ENCODE measurements around the gene DSTYK.

DNA sequence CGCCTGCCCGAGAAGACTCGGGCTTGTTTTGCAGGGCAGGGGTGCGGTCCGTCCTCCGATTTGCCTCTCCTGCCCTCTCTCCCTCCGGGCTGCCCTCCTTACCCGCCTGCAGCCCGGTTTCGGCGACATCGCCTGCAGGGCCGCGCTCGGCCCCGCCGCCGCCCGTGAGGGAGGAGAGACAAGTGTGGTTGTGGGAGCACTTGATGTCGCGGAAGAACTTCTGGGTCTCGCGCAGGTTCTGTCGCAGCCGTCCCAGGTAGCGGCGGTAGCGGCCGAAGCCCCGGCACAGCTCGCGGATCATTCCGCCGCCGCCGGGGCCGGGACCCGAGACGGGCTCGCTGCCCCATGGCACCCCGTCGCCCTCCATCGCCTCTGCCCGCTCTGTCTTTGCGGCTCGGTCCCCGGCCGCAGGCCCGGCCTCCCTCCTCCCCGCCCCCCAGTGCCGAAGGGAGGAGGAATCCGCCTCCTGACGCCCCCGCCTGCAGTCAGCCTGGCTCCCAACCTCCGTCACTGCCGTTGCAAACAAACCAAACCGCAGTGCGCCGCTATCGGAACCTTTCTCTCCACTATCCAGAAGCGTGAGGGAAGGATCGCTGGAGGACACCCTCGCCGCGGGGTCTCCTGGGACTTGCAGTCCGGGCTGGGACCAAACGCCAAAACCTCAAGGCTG lies at the start of gene DSTYK:
- TF ChIP-seq SIN3A (IDR thresholded peaks at IDR 0.05; ENCODE audit: borderline replicate concordance, low read depth, low read length) (0 out of 2 replicates have a peak, but pooled peaks have one; percentile 69), EZH2phosphoT487 (IDR thresholded peaks at IDR 0.05; ENCODE audit: borderline replicate concordance, low read depth) (no peak), SMC3 (IDR thresholded peaks at IDR 0.05; ENCODE audit: low read depth, low read length) (no peak), TEAD4 (IDR thresholded peaks at IDR 0.05; ENCODE audit: borderline replicate concordance, insufficient read depth) (peak; percentile 49; the same call in 1 of the 2 replicates), RFX5 (IDR thresholded peaks at IDR 0.05; ENCODE audit: low read length) (no peak)
- TF ChIP-seq, protein P1, sequence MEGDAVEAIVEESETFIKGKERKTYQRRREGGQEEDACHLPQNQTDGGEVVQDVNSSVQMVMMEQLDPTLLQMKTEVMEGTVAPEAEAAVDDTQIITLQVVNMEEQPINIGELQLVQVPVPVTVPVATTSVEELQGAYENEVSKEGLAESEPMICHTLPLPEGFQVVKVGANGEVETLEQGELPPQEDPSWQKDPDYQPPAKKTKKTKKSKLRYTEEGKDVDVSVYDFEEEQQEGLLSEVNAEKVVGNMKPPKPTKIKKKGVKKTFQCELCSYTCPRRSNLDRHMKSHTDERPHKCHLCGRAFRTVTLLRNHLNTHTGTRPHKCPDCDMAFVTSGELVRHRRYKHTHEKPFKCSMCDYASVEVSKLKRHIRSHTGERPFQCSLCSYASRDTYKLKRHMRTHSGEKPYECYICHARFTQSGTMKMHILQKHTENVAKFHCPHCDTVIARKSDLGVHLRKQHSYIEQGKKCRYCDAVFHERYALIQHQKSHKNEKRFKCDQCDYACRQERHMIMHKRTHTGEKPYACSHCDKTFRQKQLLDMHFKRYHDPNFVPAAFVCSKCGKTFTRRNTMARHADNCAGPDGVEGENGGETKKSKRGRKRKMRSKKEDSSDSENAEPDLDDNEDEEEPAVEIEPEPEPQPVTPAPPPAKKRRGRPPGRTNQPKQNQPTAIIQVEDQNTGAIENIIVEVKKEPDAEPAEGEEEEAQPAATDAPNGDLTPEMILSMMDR (IDR thresholded peaks at IDR 0.05): no peak; the same call in 1 of the 2 replicates
- TF ChIP-seq, protein P2, sequence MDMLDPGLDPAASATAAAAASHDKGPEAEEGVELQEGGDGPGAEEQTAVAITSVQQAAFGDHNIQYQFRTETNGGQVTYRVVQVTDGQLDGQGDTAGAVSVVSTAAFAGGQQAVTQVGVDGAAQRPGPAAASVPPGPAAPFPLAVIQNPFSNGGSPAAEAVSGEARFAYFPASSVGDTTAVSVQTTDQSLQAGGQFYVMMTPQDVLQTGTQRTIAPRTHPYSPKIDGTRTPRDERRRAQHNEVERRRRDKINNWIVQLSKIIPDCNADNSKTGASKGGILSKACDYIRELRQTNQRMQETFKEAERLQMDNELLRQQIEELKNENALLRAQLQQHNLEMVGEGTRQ (IDR thresholded peaks at IDR 0.05; ENCODE audit: borderline replicate concordance, low read depth, low read length): no peak

Data from SK-N-SH (cell line).